ENCODE data around the gene CIRBP.
A peak's percentile ranks its signal among the peaks of the same experiment; 100 is the strongest.

CIRBP gene

GRCh38 chr19:1236576-1236975 is 32.6 kb upstream of the CIRBP start:
- no peak for DNase-seq (ENCODE audit: extremely low read depth, low read depth)
- no peak for TF ChIP-seq CTCF (IDR thresholded peaks at IDR 0.05; ENCODE audit: low read depth, low read length)

- DNase-seq (ENCODE audit: extremely low read depth, low read depth), result no peak
- no peak for TF ChIP-seq CTCF (IDR thresholded peaks at IDR 0.05; ENCODE audit: low read depth, low read length)
Observed at GRCh38 chr19:1237027-1237659, 32.0 kb upstream of the CIRBP start.

GRCh38 chr19:1237754-1238368 is 31.3 kb upstream of the CIRBP start, which contains the start of gene CBARP:
Gene CBARP, minus strand, starts transcription at chr19:1238005. Its CDS starts 1,905 bp downstream, at chr19:1236100.
- TF ChIP-seq CTCF (IDR thresholded peaks at IDR 0.05; ENCODE audit: low read depth, low read length), result no peak
- DNase-seq (ENCODE audit: extremely low read depth, low read depth), result no peak

- DNase-seq (ENCODE audit: extremely low read depth, low read depth), result no peak
- TF ChIP-seq CTCF (IDR thresholded peaks at IDR 0.05; ENCODE audit: low read depth, low read length), result no peak
Observed at GRCh38 chr19:1238369-1239303, 30.5 kb upstream of the CIRBP start.

- no peak for TF ChIP-seq CTCF (IDR thresholded peaks at IDR 0.05; ENCODE audit: low read depth, low read length)
Observed at GRCh38 chr19:1239420-1239795, 29.7 kb upstream of the CIRBP start.

GRCh38 chr19:1239796-1240737 is 29.1 kb upstream of the CIRBP start:
- peak; percentile 50 for TF ChIP-seq CTCF (IDR thresholded peaks at IDR 0.05; ENCODE audit: low read depth, low read length)
- DNase-seq (ENCODE audit: extremely low read depth, low read depth), result peak; percentile 77

More at GRCh38 chr19:1239420-1239795, 29.7 kb upstream of the CIRBP start:
- DNase-seq (ENCODE audit: extremely low read depth, low read depth), result no peak
